ENCODE data around the gene NRXN3. TPM values are rescaled to one million over a fixed set of nuclear protein-coding genes. Genes with fewer than 3 reads are reported as not detected.

NRXN3 gene
- total and polyA plus RNA-seq, 7 donors, result 0.06 to 0.74 (median 0.15) TPM

GRCh38 chr14:78611796-78612571, 441.8 kb downstream of the NRXN3 start:
- ATAC-seq, result no peak

GRCh38 chr14:78612666-78613065, 442.5 kb downstream of the NRXN3 start:
- WGBS, 3 donors, result 25 to 52% (median 32%) methylated on average over 1 of the region's 1 CpG
- Histone ChIP-seq H3K27me3 (ENCODE audit: insufficient read depth in 3 of 3, low read length in 2 of 3) (peaks cover 0 to 5% (median 0%) of the 10 kb centered on the region in 3 donors), H3K27ac (no peak overlapping the region), H3K9me3 (no peaks in the 10 kb centered on the region), H3K4me3 (no peak overlapping the region), H3K36me3 (ENCODE audit: insufficient read depth in 1 of 2, low read depth in 1 of 2) (no peaks in the 10 kb centered on the region), H3K4me1 (no peaks in the 10 kb centered on the region)
- ATAC-seq (peak in 1 of 4 donors; percentile 37), DNase-seq (no peak)
- intact Hi-C loops (cut with DNase I), result no loop called here
- TF ChIP-seq CTCF (IDR thresholded peaks at IDR 0.05), result no peak

More at GRCh38 chr14:78611796-78612571, 441.8 kb downstream of the NRXN3 start:
- Histone ChIP-seq H3K4me1 (no peaks in the 10 kb centered on the region), H3K27ac (no peak overlapping the region), H3K27me3 (ENCODE audit: insufficient read depth in 3 of 3, low read length in 2 of 3) (peaks cover 0 to 5% (median 0%) of the 10 kb centered on the region in 3 donors), H3K9me3 (no peaks in the 10 kb centered on the region), H3K4me3 (no peak overlapping the region), H3K36me3 (ENCODE audit: insufficient read depth in 1 of 2, low read depth in 1 of 2) (no peaks in the 10 kb centered on the region)
- no peak for TF ChIP-seq CTCF (IDR thresholded peaks at IDR 0.05)
- 69 to 72% (median 71%) methylated on average over 3 of the region's 3 CpGs for WGBS, 3 donors
- DNase-seq, result no peak
- intact Hi-C loops (cut with DNase I), result no loop called here

GRCh38 chr14:78614593-78614992, 444.4 kb downstream of the NRXN3 start:
- no peak for DNase-seq
- no peak for ATAC-seq
- H3K9me3 ChIP-seq, result no peaks in the 10 kb centered on the region
- H3K27ac ChIP-seq, result no peak overlapping the region
- no peaks in the 10 kb centered on the region for H3K36me3 ChIP-seq (ENCODE audit: insufficient read depth in 1 of 2, low read depth in 1 of 2)
- intact Hi-C loops (cut with DNase I), result no loop called here
- H3K4me3 ChIP-seq, result no peak overlapping the region
- no peak for TF ChIP-seq CTCF (IDR thresholded peaks at IDR 0.05)
- peaks cover 0 to 3% (median 0%) of the 10 kb centered on the region in 3 donors for H3K27me3 ChIP-seq (ENCODE audit: insufficient read depth in 3 of 3, low read length in 2 of 3)
- no peaks in the 10 kb centered on the region for H3K4me1 ChIP-seq
- WGBS, 3 donors, result 77 to 86% (median 84%) methylated on average over 2 of the region's 2 CpGs

GRCh38 chr14:78617735-78618134, 447.6 kb downstream of the NRXN3 start:
- no peaks in the 10 kb centered on the region for H3K9me3 ChIP-seq
- no peak for TF ChIP-seq CTCF (IDR thresholded peaks at IDR 0.05)
- H3K4me1 ChIP-seq, result no peaks in the 10 kb centered on the region
- ATAC-seq (no peak), DNase-seq (no peak)
- H3K27me3 ChIP-seq (ENCODE audit: insufficient read depth in 3 of 3, low read length in 2 of 3), result no peaks in the 10 kb centered on the region
- no peaks in the 10 kb centered on the region for H3K36me3 ChIP-seq (ENCODE audit: insufficient read depth in 1 of 2, low read depth in 1 of 2)
- 80 to 81% (median 80%) methylated on average over 5 of the region's 5 CpGs for WGBS, 3 donors
- H3K27ac ChIP-seq, result no peak overlapping the region
- intact Hi-C loops (cut with DNase I), result no loop called here
- H3K4me3 ChIP-seq, result no peak overlapping the region

All from psoas muscle (tissue), 8 donors.